Measurements from ENCODE around the gene SNAI1.
"Not testable (repeated sequence)": the region's sequence is repeated elsewhere in the genome, so short reads cannot be mapped to it uniquely, and the experiment has no call there.

SNAI1 gene

GRCh38 chr20:49985617-49986016 is 2.8 kb downstream of the SNAI1 start:
- DNase-seq, result no peak

- no peak for DNase-seq
Observed at GRCh38 chr20:49986049-49986448, 3.3 kb downstream of the SNAI1 start.

- no peak for DNase-seq
Observed at GRCh38 chr20:49987015-49987867, 4.5 kb downstream of the SNAI1 start.

- peak in 1 of 51 donors; percentile 1 for DNase-seq
Observed at GRCh38 chr20:49987868-49988690, 5.3 kb downstream of the SNAI1 start.

- DNase-seq, result peak in 7 of 51 donors; percentile 16 to 52 (median 24)
Observed at GRCh38 chr20:49989234-49990065, 6.7 kb downstream of the SNAI1 start.

GRCh38 chr20:49990271-49990720 is 7.5 kb downstream of the SNAI1 start:
- peak in 11 of 51 donors; percentile 9 to 39 (median 22) for DNase-seq

GRCh38 chr20:49993301-49993751 is 10.5 kb downstream of the SNAI1 start:
- no peak for DNase-seq

GRCh38 chr20:49995586-49995985 is 12.8 kb downstream of the SNAI1 start:
- no peak for DNase-seq

- not testable (repeated sequence) for DNase-seq
Observed at GRCh38 chr20:49998478-49999188, 15.9 kb downstream of the SNAI1 start.

GRCh38 chr20:49999329-49999728 is 16.5 kb downstream of the SNAI1 start:
- DNase-seq, result no peak

GRCh38 chr20:50000548-50001222 is 17.9 kb downstream of the SNAI1 start:
- not testable (repeated sequence) for DNase-seq

GRCh38 chr20:50001784-50002311 is 19.1 kb downstream of the SNAI1 start:
- DNase-seq, result no peak

- no peak for DNase-seq
Observed at GRCh38 chr20:50003253-50003656, 20.5 kb downstream of the SNAI1 start.

- DNase-seq, result no peak
Observed at GRCh38 chr20:50004229-50004628, 21.4 kb downstream of the SNAI1 start.

- no peak for DNase-seq
Observed at GRCh38 chr20:50005471-50005981, 22.7 kb downstream of the SNAI1 start.

GRCh38 chr20:50007369-50007768 is 24.6 kb downstream of the SNAI1 start:
- DNase-seq, result no peak

GRCh38 chr20:50008007-50008406 is 25.2 kb downstream of the SNAI1 start:
- DNase-seq, result no peak

GRCh38 chr20:50009521-50010454 is 27.0 kb downstream of the SNAI1 start:
- DNase-seq, result peak in 2 of 51 donors; percentile 10 to 14

Data from hypothalamus (tissue), 51 donors.